Measurements from ENCODE around the gene OSBPL5.
"Not testable (repeated sequence)": the region's sequence is repeated elsewhere in the genome, so short reads cannot be mapped to it uniquely, and the experiment has no call there.

OSBPL5 gene

DNA sequence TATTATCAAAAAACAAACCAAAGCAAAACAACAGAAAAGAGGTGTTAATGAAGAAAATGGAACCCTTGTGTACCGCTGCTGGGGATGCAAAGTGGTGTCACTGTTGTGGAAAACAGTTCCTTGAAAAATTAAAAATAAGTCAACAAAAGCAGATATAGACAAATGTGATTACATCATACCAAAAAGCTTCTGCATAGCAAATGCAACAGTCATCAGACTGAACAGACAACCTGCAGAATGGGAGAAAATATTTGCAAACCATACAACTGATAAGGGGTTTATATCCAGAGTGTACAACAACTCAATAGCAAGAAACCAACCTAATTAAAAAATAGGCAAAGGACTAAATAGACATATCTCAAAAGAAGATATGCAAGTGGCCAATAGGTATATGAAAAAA, 85.0 kb downstream of the OSBPL5 start:
- no peak for DNase-seq

- no peak for DNase-seq
Observed at GRCh38 chr11:3077846-3078440, 87.2 kb downstream of the OSBPL5 start.

GRCh38 chr11:3077189-3077836, 87.8 kb downstream of the OSBPL5 start:
- DNase-seq = no peak

GRCh38 chr11:3074912-3075589, 90.1 kb downstream of the OSBPL5 start:
- no peak for DNase-seq

DNA sequence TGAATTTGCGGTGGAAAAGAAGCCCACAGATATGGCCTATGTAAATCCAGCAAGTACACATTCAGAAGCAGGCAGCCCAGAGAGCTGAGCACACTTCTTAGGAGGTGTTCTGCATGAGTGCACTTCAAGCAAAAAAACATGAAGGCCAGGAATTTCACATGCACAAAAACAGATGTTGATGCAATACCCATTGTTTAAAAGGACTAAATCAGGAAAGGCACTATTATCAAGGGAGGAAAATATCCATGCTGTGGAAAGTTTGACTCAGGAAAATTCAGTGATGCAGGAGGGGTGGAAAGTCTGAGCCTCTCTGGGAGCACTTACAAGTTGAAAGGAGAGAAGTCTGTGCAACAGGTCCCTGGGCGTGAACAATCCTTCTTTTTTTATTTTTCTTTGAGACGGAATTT, 92.1 kb downstream of the OSBPL5 start:
- no peak for DNase-seq

GRCh38 chr11:3069425-3069824, 95.7 kb downstream of the OSBPL5 start:
- DNase-seq = no peak

GRCh38 chr11:3066308-3066707, 98.8 kb downstream of the OSBPL5 start:
- not testable (repeated sequence) for DNase-seq

DNA sequence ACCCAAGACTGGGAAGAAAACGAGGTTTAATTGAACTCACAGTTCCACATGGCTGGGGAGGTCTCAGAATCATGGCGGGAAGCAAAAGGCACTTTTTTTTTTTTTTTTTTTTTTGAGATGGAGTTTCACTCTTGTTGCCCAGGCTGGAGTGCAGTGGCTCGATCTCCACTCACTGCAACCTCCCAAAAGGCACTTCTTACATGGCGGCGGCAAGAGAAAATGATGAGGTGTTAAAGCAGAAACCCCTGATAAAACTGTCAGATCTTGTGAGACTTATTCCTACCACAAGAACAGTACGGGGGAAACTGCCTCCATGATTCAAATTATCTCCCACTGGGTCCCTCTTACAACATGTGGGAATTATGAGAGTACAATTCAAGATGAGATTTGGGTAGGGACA, 100.4 kb downstream of the OSBPL5 start:
- DNase-seq = not testable (repeated sequence)

DNA sequence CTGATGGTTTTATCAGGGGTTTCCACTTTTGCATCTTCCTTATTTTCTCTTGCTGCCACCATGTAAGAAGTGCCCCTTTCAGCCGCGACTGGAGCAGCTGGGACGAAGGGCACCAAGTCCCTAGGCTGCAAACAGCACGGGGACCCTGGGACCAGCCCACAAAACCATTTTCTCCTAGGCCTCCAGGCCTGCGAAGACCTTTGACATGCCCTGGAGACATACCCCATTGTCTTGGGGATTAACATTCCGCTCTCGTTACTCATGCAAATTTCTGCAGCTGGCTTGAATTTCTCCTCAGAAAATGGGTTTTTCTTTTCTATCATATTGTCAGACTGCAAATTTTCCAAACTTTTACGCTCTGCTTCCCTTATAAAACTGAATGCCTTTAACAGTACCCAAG, 101.2 kb downstream of the OSBPL5 start:
- not testable (repeated sequence) for DNase-seq

- not testable (repeated sequence) for DNase-seq
Observed at GRCh38 chr11:3063432-3063831, 101.7 kb downstream of the OSBPL5 start.

- DNase-seq = no peak
Observed at GRCh38 chr11:3060436-3061025, 104.6 kb downstream of the OSBPL5 start.

GRCh38 chr11:3058753-3059664, 106.1 kb downstream of the OSBPL5 start:
- no peak for DNase-seq

DNA sequence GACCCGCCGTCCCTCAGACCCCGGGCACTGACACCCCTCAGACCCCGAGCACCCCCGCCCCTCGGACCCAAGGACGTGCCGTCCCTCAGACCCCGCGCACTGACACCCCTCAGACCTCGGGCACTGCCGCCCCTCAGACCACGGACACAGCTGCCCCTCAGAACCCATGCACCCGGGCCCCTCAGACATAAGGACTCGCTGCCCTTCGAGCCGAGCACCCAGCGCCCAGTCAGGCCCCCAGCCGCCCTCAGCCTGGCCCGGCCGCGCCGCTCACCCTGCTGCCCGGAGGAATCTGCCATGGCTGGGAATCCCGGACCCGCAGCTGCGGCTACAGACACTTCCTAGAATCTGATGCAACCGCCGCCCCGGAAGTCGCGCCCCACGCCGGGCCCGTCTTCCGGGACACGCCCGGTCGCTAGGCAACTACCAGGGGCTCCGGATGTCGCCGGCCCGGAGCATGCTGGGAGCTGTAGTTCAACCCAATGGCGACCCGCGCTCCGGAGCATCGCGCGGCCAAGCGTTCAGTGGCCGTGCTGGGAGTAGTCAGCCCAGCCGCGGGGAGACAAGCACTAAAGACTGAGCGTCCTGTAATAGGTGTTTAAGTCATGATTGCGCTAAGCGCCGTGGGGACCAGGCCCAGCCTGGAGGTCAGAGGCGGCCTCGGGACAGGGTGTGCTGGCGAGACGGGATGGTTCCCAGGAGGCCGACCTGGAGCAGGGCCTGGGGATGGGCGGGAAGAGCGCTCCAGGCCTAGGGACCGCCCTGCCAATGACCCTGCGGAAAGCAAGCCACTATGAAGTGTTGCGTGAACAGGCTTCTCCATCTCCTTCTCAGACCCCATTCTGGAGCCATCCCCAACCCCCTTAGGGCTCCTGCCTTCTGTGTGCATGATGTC, 107.8 kb downstream of the OSBPL5 start, which contains the start of gene CARS1:
TSS of gene CARS1 (minus strand) at position 355 of the 895 bp plus-strand sequence. CDS start at position 299, 56 bp downstream.
- DNase-seq = peak; percentile 92

DNA sequence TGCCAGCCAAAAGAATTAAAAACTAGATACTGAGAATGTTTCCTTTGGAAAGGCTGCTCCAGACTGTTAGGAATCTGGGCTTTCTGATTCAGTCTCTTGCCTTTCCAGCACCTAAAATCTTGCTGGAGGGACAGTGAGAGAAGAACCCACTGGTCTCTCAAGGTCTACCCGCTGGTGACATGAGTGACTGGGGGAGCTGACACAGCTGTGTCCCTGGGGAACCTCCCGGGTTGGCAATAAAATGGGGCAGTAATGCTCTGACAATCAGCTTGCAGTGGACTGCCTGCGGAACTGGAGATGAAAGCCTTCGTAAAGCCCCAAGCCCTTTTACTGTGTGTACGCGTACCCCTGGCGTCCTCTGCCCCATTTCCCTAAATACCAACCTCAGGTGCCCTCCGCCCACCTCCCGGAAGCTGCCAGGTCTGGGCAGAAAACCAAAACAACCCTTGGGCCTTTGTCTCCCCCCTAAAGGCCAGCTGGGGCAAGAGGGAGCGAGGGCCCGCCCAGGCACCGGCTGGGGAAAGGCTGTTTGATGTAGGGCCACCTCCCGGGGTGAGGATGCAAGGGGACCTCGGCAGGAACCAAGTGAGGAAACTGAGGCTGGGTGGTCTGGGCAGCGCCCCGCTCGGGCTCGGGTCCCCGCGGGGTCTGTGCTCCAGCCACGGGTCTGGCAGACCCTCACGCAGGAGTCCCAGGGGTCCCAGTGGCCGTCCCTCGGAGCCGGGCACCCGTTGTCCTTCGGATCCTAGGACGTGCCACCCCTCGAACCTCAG, 108.6 kb downstream of the OSBPL5 start:
- peak; percentile 32 for DNase-seq

DNA sequence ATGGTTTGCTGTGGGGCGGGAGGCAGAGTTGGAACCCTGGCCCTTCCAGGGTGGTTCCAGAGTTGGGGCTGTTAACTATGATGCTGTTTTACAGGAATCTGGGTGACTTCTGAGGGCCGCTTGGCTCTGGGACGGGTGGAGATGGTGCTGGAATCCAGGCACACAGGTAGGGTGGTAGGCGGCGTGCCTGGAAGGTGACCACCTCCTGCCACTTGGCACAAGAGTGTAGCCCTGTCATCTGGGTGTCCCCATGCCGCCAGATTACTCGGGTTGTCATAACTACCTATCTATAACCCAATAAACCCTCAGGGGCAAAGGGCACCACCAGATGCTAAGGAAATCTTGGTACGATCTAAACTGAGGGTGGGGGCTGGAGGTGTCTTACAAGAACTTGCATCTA, 109.2 kb downstream of the OSBPL5 start:
- no peak for DNase-seq

DNA sequence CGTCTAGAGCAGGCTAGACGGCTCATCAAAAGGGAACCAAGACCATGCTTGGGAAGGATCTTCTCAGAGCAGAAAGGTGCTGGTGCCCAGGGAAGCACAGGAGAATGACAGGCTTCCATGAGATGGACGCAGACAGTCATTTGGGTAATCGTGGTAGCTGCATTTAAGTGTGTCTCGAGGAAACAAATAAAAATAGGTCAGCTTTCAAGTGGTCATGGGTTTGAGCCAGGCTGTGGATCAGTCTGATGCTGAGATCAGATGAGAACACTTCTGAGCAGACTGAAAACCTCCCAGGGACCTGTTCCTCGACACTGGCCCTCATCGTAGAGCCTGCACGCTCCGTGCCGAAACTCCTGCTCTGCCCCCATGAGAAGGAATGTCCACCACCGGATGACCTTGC, 112.5 kb downstream of the OSBPL5 start:
- no peak for DNase-seq

DNA sequence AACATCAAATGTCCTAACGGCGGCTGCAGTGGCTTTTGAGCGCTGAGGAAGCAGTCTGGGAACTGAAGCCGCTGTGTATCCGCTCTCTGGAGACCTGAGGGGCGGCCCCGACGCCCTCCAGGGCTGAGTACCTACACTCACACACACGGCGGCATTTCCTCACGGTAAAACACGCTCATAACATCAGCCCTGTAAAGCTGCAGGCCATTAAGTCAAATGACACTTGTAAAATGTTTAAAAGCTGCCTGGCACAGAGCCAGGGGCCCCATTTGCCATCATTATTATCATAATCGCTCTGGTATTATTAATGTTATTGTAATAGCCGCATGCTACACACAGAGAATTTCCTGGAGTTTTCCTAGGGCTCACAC, 113.0 kb downstream of the OSBPL5 start:
- no peak for DNase-seq

DNA sequence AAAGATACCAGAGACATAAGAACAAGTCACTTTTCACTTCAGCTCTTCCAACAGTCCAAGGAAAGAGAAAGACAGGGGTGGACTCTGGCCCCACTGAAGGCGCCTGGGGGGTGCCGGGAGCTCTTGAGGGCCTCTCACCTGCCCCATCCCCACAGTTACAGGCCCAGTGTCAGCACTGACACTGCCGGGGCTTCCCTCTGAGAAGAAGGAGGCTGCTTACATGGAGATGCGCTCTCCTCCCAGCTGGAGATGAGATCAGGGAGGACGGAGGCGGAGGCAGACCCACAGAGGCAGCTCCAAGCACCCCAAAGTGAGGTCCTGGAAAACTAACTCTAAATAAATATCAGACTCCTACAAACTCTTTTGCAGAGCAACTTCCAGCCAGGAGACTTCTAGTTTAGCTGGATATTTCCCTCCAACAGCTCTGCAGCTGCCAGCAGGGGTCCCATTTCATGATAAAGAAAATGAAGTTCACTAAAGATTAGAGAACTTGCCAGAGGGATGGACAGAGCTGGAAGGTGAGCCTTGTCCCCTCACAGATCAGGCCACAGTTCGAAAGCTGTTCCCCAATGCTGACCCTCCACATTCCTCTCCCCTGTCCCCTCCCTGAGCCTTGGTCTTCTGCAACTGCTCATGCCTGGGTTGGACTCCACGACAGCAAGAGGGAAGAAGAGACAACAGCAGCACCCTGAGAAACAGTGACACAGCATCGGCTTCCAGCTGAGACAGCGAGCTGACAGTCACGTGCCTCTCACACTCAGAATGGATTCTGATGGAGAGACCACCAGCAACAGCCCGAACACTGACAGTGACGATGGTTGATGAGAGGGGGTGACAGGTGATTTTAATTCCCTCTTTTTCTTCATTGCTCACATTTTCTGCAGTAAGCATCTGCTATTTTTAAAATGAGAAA, 113.7 kb downstream of the OSBPL5 start:
- no peak for DNase-seq

GRCh38 chr11:3050386-3051195, 114.5 kb downstream of the OSBPL5 start:
- no peak for DNase-seq
